Upper lobe of right lung (tissue), 1 donor: ENCODE data around the gene SORD. TPM values are rescaled to one million over a fixed set of nuclear protein-coding genes. Genes with fewer than 3 reads are reported as not detected.
"Not testable (repeated sequence)": the region's sequence is repeated elsewhere in the genome, so short reads cannot be mapped to it uniquely, and the experiment has no call there.

Experiments
- ATAC-seq: fragments of 200-7000 bp; cut with Tn5 transposase; one replicate; pipeline ENCODE4 v1.9.1; 2020; ENCODE audit warnings: mild to moderate bottlenecking, moderate library complexity
- DNase-seq: peaks from one replicate; pipeline ENCODE4 v3.0.0-alpha.2; 2020
- H3K27ac ChIP-seq: fragments of 200-600 bp; one replicate; pipeline ENCODE4 v1.8.0; 2022
- H3K27me3 ChIP-seq: fragments of 200-600 bp; one replicate; pipeline ENCODE4 v1.8.0; 2022; ENCODE audit warnings: mild to moderate bottlenecking
- H3K36me3 ChIP-seq: fragments of 200-600 bp; one replicate; pipeline ENCODE4 v1.8.0; 2022
- H3K4me1 ChIP-seq: fragments of 200-600 bp; one replicate; pipeline ENCODE4 v1.8.0; 2022
- H3K4me3 ChIP-seq: fragments of 200-600 bp; one replicate; pipeline ENCODE4 v1.8.0; 2022; ENCODE audit warnings: mild to moderate bottlenecking
- H3K9me3 ChIP-seq: fragments of 200-600 bp; one replicate; pipeline ENCODE4 v1.8.0; 2022
- CTCF ChIP-seq: fragments of 200-600 bp; IDR thresholded peaks from one replicate; pipeline ENCODE4 v1.8.0; 2022; ENCODE audit warnings: antibody characterized with exemption
- intact Hi-C: fragments of 100-400 bp; cut with DNase I; formaldehyde crosslinking; loops from one replicate; pipeline ENCODE4 v1.11.0; 2022
- total RNA-seq: library from RNA; stranded (reverse); fragmentation: NEBNext Ultra II Directional; extraction: Animal tissue kit (Norgen Biotek cat#: 25700); gene quantifications from one replicate; pipeline ENCODE4 v1.2.1, GENCODE V29; 2021
- donor health status: DM: no; HTN: yes; CAD: no; lungs with severe emphysema.

Gene SORD
- total RNA-seq, 1 donor from 2014 or later = 7.3 TPM

- ATAC-seq, intact Hi-C loops, H3K27me3 ChIP-seq, H3K4me1 ChIP-seq, H3K4me3 ChIP-seq, H3K27ac ChIP-seq, H3K36me3 ChIP-seq, DNase-seq, H3K9me3 ChIP-seq: not testable (repeated sequence)
Measured at GRCh38 chr15:45034087-45034486, 11.1 kb downstream of the SORD start.

GRCh38 chr15:45034600-45035375 lies 11.8 kb downstream of the SORD start:
- H3K36me3 ChIP-seq, H3K9me3 ChIP-seq, ATAC-seq, H3K4me1 ChIP-seq, H3K27me3 ChIP-seq, intact Hi-C loops, H3K27ac ChIP-seq, H3K4me3 ChIP-seq, DNase-seq: not testable (repeated sequence)

GRCh38 chr15:45036812-45037781 lies 14.1 kb downstream of the SORD start:
- DNase-seq (peak; percentile 88), ATAC-seq (peak; percentile 100)
- TF ChIP-seq CTCF = peak; percentile 89
- H3K4me1 ChIP-seq, H3K4me3 ChIP-seq, H3K36me3 ChIP-seq, H3K27ac ChIP-seq, H3K27me3 ChIP-seq, H3K9me3 ChIP-seq, intact Hi-C loops: not testable (repeated sequence)

- DNase-seq (no peak), ATAC-seq (no peak)
- no peaks in the 10 kb centered on the region for H3K9me3 ChIP-seq
- H3K27ac ChIP-seq = no peak overlapping the region
- TF ChIP-seq CTCF = no peak
- no peak overlapping the region for H3K4me3 ChIP-seq
- no peaks in the 10 kb centered on the region for H3K36me3 ChIP-seq
- no peaks in the 10 kb centered on the region for H3K27me3 ChIP-seq
- peaks cover 4% of the 10 kb centered on the region for H3K4me1 ChIP-seq
- intact Hi-C loops = no loop called here
Measured at GRCh38 chr15:45037936-45038335, 14.9 kb downstream of the SORD start.

GRCh38 chr15:45040396-45040795 lies 17.4 kb downstream of the SORD start:
- DNase-seq, H3K36me3 ChIP-seq, H3K4me3 ChIP-seq, ATAC-seq, H3K9me3 ChIP-seq, intact Hi-C loops, H3K27ac ChIP-seq, H3K27me3 ChIP-seq, H3K4me1 ChIP-seq: not testable (repeated sequence)

- H3K27ac ChIP-seq, H3K4me1 ChIP-seq, H3K36me3 ChIP-seq, DNase-seq, H3K4me3 ChIP-seq, intact Hi-C loops, ATAC-seq, H3K27me3 ChIP-seq, H3K9me3 ChIP-seq: not testable (repeated sequence)
Measured at GRCh38 chr15:45041538-45041937, 18.5 kb downstream of the SORD start.

- ATAC-seq, H3K27me3 ChIP-seq, H3K4me1 ChIP-seq, H3K36me3 ChIP-seq, H3K9me3 ChIP-seq, H3K4me3 ChIP-seq, DNase-seq, H3K27ac ChIP-seq, intact Hi-C loops: not testable (repeated sequence)
Measured at GRCh38 chr15:45042859-45043258, 19.9 kb downstream of the SORD start.

GRCh38 chr15:45044270-45044669 lies 21.3 kb downstream of the SORD start:
- H3K27ac ChIP-seq, H3K4me3 ChIP-seq, H3K36me3 ChIP-seq, ATAC-seq, H3K4me1 ChIP-seq, DNase-seq, H3K9me3 ChIP-seq, H3K27me3 ChIP-seq, intact Hi-C loops: not testable (repeated sequence)

GRCh38 chr15:45048449-45048793 lies 25.4 kb downstream of the SORD start:
- H3K36me3 ChIP-seq, DNase-seq, H3K27ac ChIP-seq, ATAC-seq, intact Hi-C loops, H3K9me3 ChIP-seq, H3K4me1 ChIP-seq, H3K27me3 ChIP-seq, H3K4me3 ChIP-seq: not testable (repeated sequence)
